Measurements from ENCODE around the gene AASDHPPT. TPM values are rescaled to one million over a fixed set of nuclear protein-coding genes. Genes with fewer than 3 reads are reported as not detected.

The AASDHPPT gene
- total RNA-seq, 2 donors from 2014 or later: 36.8 to 37.5 TPM

Other genes starting within 250 kb of the AASDHPPT start
- 10 to 100 TPM; 13.7 to 14.6 TPM for gene MSANTD4, start 55.4 kb upstream of the AASDHPPT start, total RNA-seq
- gene KBTBD3, start 315 bp upstream of the AASDHPPT start, total RNA-seq: 1 to 10 TPM; 2.5 to 6.7 TPM